Fibroblast of skin of right quadriceps (primary cell): ENCODE results near the gene CAB39L.

Experiments used
- DNase-seq: peaks from one replicate; pipeline ENCODE4 v3.0.0-alpha.2; 2013

CAB39L gene

DNA sequence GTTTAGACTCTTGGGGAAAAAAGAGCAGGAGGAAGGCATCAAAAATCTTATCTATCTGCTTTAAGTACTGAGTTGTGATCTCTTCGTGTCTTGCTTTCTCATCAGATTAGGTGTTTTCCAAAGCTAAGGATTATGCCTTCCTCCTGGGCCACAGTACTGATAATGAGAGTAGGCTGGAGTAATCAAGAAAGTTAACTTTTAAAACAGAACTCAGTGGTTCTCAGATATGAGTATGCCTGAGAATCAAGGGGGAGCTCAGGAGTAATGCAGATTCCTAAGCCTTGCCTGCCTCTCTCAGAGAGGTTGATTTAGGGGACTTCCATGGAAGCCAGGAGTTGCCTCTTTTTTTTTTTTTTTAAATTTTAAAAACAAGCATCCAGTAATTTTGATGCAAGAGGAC lies 172.6 kb downstream of the CAB39L start:
- no peak for DNase-seq

DNA sequence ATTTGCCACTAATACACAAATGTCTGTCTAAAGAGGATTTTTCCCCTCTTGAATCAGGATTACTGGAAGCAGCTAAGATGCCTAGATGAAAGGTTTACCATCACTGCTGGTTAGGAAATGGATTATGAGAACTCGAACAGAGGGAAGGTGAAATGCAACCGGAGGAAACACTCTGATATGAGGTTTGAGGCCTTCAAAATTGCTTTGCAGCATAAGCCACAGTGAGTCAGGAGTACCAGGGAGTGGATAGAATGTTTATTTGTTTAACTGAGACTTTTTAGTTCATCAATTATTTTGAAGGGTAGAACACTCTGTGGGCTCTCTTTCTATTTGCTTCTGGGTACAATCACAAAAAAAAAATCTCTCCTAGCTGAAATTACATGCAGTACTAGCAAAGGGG lies 178.0 kb downstream of the CAB39L start:
- peak; percentile 27 for DNase-seq

DNA sequence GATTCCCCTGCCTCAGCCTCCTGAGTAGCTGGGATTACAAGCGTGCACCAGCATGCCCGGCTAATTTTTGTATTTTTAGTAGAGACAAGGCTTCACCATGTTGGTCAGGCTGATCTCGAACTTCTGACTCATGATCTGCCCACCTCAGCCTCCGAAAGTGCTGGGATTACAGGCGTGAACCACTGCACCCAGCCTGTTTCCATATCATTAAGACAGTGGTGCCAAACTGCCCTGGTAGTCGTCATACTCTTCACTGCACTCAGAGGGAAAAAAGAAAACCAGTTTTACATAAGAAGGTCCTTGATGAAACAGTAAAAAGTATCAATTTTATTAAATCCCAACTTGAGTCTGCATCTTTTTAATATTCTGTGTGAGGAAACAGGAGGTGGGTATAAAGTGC lies 181.2 kb downstream of the CAB39L start:
- DNase-seq = no peak

DNA sequence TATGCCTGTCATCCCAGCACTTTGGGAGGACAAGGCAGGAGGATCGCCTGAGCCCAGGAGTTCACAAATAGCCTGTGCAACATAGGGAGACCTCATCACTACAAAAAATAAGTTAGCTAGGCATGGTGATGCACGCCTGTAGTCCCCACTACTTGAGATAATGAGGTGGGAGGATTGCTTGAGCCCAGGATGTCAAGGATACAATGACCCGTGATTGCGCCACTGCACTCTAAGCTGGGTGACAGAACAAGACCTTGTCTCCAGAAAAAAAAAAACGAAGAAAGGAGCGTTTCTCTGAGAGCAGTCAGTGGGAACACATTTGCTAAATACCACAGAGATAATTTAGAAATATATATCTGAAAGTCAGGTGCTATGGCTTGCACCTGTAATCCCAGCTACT lies 184.3 kb downstream of the CAB39L start:
- DNase-seq = no peak
